Measurements from ENCODE around the gene CORO7.
A peak's percentile ranks its signal among the peaks of the same experiment; 100 is the strongest.

CORO7 gene

GRCh38 chr16:4426722-4427372 is 10.5 kb upstream of the CORO7 start:
- H3K4me3 ChIP-seq (ENCODE audit: low read depth, low read length), result peak overlapping the region; percentile 75
- no peak for TF ChIP-seq CTCF (IDR thresholded peaks at IDR 0.05; ENCODE audit: borderline replicate concordance, insufficient read depth, low read depth, low read length)

- no peak for TF ChIP-seq CTCF (IDR thresholded peaks at IDR 0.05; ENCODE audit: borderline replicate concordance, insufficient read depth, low read depth, low read length)
- H3K4me3 ChIP-seq (ENCODE audit: low read depth, low read length), result peak overlapping the region; percentile 75
These were observed 9.8 kb upstream of the CORO7 start for GRCh38 chr16:4426021-4426684.

GRCh38 chr16:4425378-4426020 is 9.1 kb upstream of the CORO7 start, which contains the start of gene DNAJA3:
DNAJA3 (plus strand) TSS chr16:4425868; CDS start chr16:4425882, 14 bp downstream.
- no peak for TF ChIP-seq CTCF (IDR thresholded peaks at IDR 0.05; ENCODE audit: borderline replicate concordance, insufficient read depth, low read depth, low read length)
- peak within 1 kb of the TSS; percentile 75 for H3K4me3 ChIP-seq (ENCODE audit: low read depth, low read length)

- no peak for TF ChIP-seq CTCF (IDR thresholded peaks at IDR 0.05; ENCODE audit: borderline replicate concordance, insufficient read depth, low read depth, low read length)
- no peak overlapping the region for H3K4me3 ChIP-seq (ENCODE audit: low read depth, low read length)
These were observed 4.2 kb upstream of the CORO7 start for GRCh38 chr16:4420505-4421105.

GRCh38 chr16:4419402-4419959 is 3.1 kb upstream of the CORO7 start:
- no peak overlapping the region for H3K4me3 ChIP-seq (ENCODE audit: low read depth, low read length)
- TF ChIP-seq CTCF (IDR thresholded peaks at IDR 0.05; ENCODE audit: borderline replicate concordance, insufficient read depth, low read depth, low read length), result no peak

GRCh38 chr16:4415538-4416199 is 727 bp downstream of the CORO7 start:
- H3K4me3 ChIP-seq (ENCODE audit: low read depth, low read length), result peak overlapping the region; percentile 93
- no peak for TF ChIP-seq CTCF (IDR thresholded peaks at IDR 0.05; ENCODE audit: borderline replicate concordance, insufficient read depth, low read depth, low read length)

Measured in GM12875 (cell line).